Brain pericyte (primary cell): ENCODE measurements around the gene GAGE13.
"Not testable (repeated sequence)": the region's sequence is repeated elsewhere in the genome, so short reads cannot be mapped to it uniquely, and the experiment has no call there.

Source experiments
- DNase-seq: peaks from one replicate; pipeline ENCODE4 v3.0.0-alpha.2; 2012; ENCODE audit warnings: low read depth, low spot score

The GAGE13 gene

GRCh38 chrX:49331282-49331681 is at the start of gene GAGE13:
GAGE13 (plus strand) TSS chrX:49331582; CDS start chrX:49332738, 1,156 bp downstream.
- DNase-seq, result not testable (repeated sequence)

- no peak for DNase-seq
These were observed 48.8 kb upstream of the GAGE13 start for GRCh38 chrX:49282647-49283011.

- DNase-seq, result no peak
These were observed 47.2 kb upstream of the GAGE13 start for GRCh38 chrX:49284212-49284611.

- DNase-seq, result no peak
These were observed 45.2 kb upstream of the GAGE13 start for GRCh38 chrX:49286136-49286535.

GRCh38 chrX:49286581-49286980 is 44.8 kb upstream of the GAGE13 start:
- DNase-seq, result no peak

- no peak for DNase-seq
These were observed 43.7 kb upstream of the GAGE13 start for GRCh38 chrX:49287665-49288064.

- DNase-seq, result no peak
These were observed 41.2 kb upstream of the GAGE13 start for GRCh38 chrX:49290215-49290614.

GRCh38 chrX:49291615-49292337 is 39.6 kb upstream of the GAGE13 start:
- no peak for DNase-seq

- no peak for DNase-seq
These were observed 38.7 kb upstream of the GAGE13 start for GRCh38 chrX:49292400-49293362.

GRCh38 chrX:49299293-49299692 is 32.1 kb upstream of the GAGE13 start:
- not testable (repeated sequence) for DNase-seq

- DNase-seq, result no peak
These were observed 30.7 kb upstream of the GAGE13 start for GRCh38 chrX:49300703-49301102.

- no peak for DNase-seq
These were observed 28.0 kb upstream of the GAGE13 start, which contains the start of gene GAGE10 for GRCh38 chrX:49303346-49303745. GAGE10 (plus strand) TSS chrX:49303646; CDS start chrX:49304860, 1,214 bp downstream.

- DNase-seq, result not testable (repeated sequence)
These were observed 23.6 kb upstream of the GAGE13 start for GRCh38 chrX:49307775-49308174.

GRCh38 chrX:49308604-49309269 is 22.6 kb upstream of the GAGE13 start:
- DNase-seq, result no peak

- DNase-seq, result no peak
These were observed 21.9 kb upstream of the GAGE13 start for GRCh38 chrX:49309401-49309981.

GRCh38 chrX:49310371-49310770 is 21.0 kb upstream of the GAGE13 start:
- no peak for DNase-seq

- no peak for DNase-seq
These were observed 19.2 kb upstream of the GAGE13 start for GRCh38 chrX:49312176-49312575.

GRCh38 chrX:49316085-49316484 is 15.3 kb upstream of the GAGE13 start:
- DNase-seq, result no peak

- DNase-seq, result not testable (repeated sequence)
These were observed 9.6 kb upstream of the GAGE13 start, which contains the start of gene GAGE12J for GRCh38 chrX:49321737-49322136. GAGE12J (plus strand) TSS chrX:49322037; CDS start chrX:49323194, 1,157 bp downstream.

- not testable (repeated sequence) for DNase-seq
These were observed 9.1 kb upstream of the GAGE13 start for GRCh38 chrX:49322266-49322665.

GRCh38 chrX:49323735-49324134 is 7.6 kb upstream of the GAGE13 start:
- not testable (repeated sequence) for DNase-seq
